Muscle of arm (tissue), 12 donors: Measurements from ENCODE around the gene WDR91. TPM values are rescaled to one million over a fixed set of nuclear protein-coding genes. Genes with fewer than 3 reads are reported as not detected.
"Not testable (repeated sequence)": the region's sequence is repeated elsewhere in the genome, so short reads cannot be mapped to it uniquely, and the experiment has no call there.

Experiments
- DNase-seq: peaks from one replicate; pipeline ENCODE4 v3.0.0-alpha.2; 2013
- polyA plus RNA-seq, 12 donors: library from polyadenylated mRNA; unstranded; fragments of 120-200 nt; gene quantifications; one replicate each; pipeline ENCODE4 v1.2.1, GENCODE V29; 2013; ENCODE audit not compliant: insufficient read length in 12 of 12

WDR91 gene
- polyA plus RNA-seq, 12 donors = 7.8 to 24.3 (median 9.5) TPM; not detected in 1

DNA sequence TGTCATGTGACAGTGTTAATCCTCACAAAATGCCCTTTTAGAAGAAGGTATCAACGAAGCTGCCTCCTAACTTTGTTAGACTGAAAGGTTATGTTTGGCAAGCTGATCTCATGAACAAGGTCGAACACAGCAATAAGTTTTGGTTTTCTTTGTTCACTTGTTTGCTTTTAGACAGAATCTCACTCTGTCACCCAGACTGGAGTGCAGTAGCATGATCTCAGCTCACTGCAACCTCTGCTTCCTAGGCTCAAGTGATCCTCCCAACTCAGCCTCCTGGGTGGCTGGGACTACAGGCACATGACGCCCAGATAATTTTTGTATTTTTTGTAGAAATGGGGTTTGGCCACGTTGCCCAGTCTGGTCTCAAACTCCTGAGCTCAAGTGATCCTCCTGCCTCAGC lies 23.4 kb upstream of the WDR91 start:
- no peak for DNase-seq

DNA sequence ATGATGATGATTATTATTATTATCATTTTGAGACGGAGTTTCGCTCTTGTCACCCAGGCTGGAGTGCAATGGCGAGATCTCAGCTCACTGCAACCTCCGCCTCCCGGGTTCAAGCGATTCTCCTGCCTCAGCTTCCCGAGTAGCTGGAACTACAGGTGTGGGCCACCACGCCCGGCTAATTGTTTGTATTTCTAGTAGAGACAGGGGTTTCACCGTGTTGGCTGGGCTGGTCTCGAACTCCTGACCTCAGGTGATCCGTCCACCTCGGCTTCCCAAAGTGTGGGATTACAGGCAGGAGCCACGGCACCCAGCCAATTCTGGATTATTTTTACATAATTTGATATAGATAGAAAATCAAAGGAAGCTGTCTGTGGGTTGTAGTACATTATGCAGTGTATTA lies 22.8 kb upstream of the WDR91 start:
- DNase-seq = not testable (repeated sequence)

GRCh38 chr7:135233570-135233969 lies 22.2 kb upstream of the WDR91 start, which contains the start of gene STRA8:
Gene STRA8, plus strand, starts transcription at chr7:135233838. Its CDS starts 6,687 bp downstream, at chr7:135240525.
- DNase-seq = no peak

- no peak for DNase-seq
Observed at GRCh38 chr7:135232720-135233119, 21.4 kb upstream of the WDR91 start.

DNA sequence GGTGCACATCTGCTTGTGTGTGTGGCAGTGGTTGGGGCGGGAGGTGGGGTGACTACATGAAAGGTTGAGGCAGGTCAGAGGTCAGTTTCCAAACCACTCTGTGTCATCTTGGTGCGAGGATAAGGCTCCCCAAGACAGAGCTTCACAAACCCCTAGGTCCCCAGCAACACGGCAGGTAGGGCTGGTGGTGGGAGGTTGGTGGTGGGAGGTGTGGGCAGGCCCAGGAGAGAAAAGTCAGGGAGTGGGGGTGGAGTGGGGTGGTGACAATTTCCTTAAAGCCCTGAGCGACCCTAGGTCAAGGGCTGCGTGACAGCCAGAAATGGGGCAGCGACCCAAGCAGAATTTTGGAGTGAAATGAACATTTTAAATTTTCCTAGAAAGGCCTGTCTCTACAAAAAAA lies 20.8 kb upstream of the WDR91 start:
- no peak for DNase-seq

DNA sequence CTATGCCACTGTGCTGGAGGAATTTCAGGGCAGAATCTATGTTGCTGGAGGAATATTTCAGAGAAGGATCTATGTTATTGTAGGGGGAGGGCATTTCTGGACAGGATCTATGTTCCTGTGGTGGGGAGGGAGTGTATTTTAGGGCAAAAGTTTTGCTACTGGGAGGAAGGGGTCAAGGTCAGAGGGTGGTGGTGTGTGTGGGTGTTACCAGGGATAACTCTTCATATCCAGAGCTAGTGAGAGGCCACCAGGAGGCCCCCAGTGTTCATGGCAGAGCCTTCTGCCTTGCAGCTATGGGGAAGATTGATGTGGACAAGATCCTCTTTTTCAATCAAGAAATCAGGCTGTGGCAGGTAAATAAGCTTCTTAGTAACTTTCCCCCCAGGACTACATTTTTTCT lies 20.4 kb upstream of the WDR91 start:
- DNase-seq = no peak

GRCh38 chr7:135224027-135224426 lies 12.7 kb upstream of the WDR91 start:
- DNase-seq = no peak

DNA sequence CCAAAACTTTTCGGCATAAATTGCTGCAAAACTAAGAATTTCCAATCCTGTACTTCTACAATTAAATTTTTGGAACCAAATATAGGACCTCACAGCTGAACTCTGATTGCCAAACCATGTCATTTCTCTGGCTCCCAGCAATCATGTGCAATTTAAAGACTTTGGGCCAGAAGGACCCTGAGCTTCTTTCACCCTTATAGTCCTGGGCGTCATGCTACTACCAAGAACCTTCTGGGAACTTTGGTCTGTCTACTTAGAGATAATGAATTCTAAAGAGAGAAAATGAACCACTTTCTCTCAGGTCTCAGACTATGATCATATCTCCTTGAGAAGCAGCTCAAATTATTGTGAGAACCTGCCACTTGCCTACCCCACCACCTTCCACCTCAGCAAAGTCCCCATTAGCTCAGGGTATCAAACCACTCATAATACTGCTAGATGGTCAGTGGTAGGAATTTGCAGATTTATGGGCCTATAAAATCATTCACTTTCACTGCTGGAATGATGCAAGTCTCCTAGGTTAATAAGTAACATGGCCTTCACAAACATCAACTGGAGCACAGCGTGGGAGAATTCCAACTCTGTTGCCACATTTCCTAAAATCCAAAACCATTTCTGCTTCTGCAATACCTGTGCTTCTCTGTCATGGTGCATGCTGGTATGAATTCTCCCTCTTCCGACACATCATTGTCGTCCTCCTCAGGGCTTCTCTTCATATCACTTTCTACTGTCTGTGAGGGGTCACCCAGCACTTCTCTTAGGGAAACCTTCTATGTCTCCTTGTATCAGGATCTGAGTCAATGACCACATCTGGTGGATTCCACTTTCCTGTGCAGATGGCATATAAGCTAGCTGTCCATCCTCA lies 6.6 kb upstream of the WDR91 start:
- no peak for DNase-seq

- DNase-seq = no peak
Observed at GRCh38 chr7:135215698-135216097, 4.4 kb upstream of the WDR91 start.

DNA sequence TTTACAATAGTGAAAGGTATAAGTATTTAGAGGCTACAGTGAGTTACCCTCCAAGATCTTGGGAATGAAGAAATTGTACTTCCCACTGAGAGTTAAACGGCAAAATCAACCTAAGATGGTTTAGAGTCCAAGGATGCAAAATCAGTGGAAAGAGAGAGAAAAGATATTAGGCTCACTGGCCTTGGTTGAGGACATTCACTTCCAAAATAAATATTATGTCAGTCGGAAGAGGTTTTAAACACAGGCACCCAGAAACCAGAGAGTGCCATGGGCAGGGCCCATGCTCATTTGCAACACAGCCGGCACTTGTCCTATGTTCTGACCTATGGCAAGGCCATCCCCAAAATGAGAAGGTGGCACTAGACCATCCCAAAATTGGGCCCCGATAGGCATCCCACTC lies 3.9 kb upstream of the WDR91 start:
- no peak for DNase-seq

DNA sequence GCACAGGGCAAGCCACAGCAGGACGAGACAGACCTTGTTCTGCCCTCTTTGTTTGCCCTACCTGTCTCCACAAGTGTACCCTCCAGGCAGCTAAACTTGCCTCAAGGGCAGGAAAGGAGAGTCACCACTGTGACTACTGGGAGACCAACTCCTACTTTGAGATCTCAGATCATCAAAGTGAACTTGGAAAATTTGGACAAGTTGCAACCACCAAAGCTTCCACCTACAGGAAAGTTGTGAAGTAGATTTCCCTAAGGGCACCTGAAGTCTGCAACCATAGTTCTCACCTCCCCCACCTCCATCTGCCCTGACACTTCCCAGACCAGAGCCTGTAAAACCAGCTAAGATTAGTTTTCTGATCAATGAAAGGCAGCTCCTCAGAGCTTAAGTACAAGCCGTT lies 2.5 kb upstream of the WDR91 start:
- no peak for DNase-seq

DNA sequence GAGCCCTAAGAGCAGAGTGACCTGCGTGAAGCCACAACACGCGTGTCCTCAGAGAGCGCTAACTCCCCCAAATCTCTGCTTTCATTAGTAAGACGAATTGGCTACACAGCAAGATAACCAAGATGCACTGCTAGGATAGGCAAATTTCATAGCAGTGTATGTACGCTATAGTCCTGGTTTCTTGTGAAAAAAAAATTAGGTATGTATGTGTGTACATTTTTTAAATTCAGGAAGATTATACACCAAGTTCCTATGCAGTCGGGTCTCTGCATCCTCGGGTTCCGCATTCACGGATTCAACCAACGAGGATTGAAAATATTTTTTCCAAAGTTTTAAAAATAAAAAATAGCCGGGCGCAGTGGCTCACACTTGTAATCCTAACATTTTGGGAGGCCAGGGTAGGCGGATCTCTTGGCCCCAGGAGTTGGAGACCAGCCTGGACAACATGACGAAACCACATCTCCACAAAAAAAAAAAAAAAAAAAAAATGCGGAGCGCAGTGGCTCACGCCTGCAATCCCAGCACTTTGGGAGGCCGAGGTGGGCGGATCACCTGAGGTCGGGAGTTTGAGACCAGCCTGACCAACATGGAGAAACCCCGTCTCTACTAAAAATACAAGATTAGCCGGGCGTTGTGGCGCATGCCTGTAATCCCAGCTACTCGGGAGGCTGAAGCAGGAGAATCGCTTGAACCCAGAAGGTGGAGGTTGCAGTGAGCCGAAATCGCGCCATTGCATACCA lies 790 bp upstream of the WDR91 start:
- peak; percentile 77 for DNase-seq

DNA sequence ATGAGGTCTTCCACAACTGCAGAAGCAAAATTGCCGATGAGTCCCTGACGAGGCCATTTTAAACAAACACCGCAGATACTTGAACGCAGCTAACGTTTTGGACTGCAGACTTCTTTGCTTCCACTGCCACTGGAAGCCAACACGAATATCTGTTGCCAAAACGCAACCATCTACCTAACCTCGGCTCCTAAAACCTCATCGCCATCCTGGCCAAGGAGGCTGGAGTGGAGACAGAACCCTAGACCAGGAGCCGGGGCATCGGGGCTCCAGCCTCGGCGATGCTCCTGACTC lies 493 bp downstream of the WDR91 start:
- DNase-seq = peak; percentile 55

- peak; percentile 21 for DNase-seq
Observed at GRCh38 chr7:135209225-135209834, 2.0 kb downstream of the WDR91 start.

DNA sequence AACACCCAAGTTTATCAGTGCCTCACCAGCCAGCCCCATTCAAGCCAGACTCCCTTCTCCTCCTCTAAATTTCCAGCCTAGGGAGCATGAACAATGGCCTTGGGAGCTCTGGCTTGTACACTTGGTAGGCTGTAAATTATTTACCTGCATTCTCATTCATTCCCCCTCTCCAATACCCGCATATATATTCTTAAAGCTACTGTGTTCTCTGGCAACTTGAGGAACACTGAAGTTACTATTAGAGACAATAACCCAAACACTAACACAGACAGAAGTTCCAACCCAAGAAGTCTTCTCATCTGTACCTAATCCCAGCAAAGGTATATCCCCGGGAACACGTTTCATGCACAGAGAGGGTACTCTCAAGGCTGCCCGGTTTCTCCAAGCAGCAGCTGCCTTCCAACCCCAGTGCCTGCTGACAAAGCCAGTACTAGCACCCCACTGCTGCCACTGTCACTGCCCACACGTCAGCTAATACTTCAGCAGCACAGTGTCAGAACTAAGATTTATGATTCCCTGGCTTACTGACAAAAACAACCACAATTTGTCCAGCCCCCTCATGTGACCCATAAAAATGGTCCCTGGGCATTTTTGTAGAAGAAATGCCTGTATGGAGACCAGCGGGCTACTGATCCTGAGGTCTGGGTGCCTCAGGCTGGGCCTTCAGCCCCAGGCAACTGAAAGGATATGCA lies 3.1 kb downstream of the WDR91 start:
- DNase-seq = no peak

GRCh38 chr7:135207406-135208101 lies 3.8 kb downstream of the WDR91 start:
- DNase-seq = no peak

- no peak for DNase-seq
Observed at GRCh38 chr7:135206941-135207391, 4.4 kb downstream of the WDR91 start.

DNA sequence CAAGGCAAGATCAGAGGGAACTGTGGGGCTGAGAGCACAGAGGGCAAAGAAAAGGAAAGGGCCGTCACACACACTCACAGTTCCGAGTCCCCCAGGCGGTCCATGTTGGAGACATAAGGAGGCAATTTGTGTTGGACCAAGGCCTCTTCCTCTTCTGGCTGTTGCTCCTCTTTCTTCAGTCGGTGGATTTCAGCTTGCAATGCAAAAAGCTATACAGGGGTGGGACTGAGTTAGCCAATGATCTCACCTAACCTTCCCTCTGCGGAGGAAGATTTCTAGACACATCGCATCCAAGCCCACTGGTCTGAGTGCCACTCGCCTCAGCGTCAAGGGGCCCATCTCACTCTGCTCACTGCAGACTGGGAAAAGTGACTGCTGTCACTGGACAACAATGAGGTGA lies 5.5 kb downstream of the WDR91 start:
- no peak for DNase-seq

GRCh38 chr7:135204876-135205275 lies 6.5 kb downstream of the WDR91 start:
- DNase-seq = no peak

DNA sequence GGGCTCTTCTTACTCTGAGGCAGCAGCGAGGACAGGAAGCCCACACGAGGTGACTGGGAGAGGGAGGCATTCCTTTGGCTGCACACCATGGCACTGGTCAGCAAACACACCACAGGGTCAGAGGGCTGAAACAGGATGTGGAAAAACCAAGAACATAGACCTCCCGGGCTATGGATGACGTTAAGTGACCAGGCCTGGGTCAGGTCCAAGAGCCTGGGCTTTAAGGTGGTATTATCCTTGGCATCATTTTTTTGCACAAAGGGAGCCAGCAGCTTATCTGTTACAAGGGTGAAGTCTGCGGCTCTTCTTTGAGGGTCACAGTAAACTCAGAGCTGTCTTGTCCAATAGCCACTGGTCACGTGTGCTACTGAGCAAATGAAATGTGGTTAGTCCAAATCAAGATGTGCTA lies 7.0 kb downstream of the WDR91 start:
- DNase-seq = no peak

- no peak for DNase-seq
Observed at GRCh38 chr7:135201350-135201749, 10.0 kb downstream of the WDR91 start.
